Mucosa of stomach (tissue), 1 donor: ENCODE measurements around the gene NASP.

Experiments used
- H3K27me3 ChIP-seq: one replicate; pipeline ENCODE4 v1.7.0; 2013; ENCODE audit warnings: mild to moderate bottlenecking, low read length; ENCODE audit not compliant: control insufficient read depth, insufficient read depth
- H3K36me3 ChIP-seq: one replicate; pipeline ENCODE4 v1.7.0; 2013; ENCODE audit warnings: low read length; ENCODE audit not compliant: control insufficient read depth, insufficient read depth
- H3K4me1 ChIP-seq: one replicate; pipeline ENCODE4 v1.7.0; 2013; ENCODE audit warnings: mild to moderate bottlenecking, low read length; ENCODE audit not compliant: control insufficient read depth, insufficient read depth
- H3K4me3 ChIP-seq: one replicate; pipeline ENCODE4 v1.7.0; 2013; ENCODE audit warnings: low read length
- H3K9ac ChIP-seq: one replicate; pipeline ENCODE4 v1.7.0; 2013; ENCODE audit warnings: mild to moderate bottlenecking, low read length, moderate library complexity
- H3K9me3 ChIP-seq: one replicate; pipeline ENCODE4 v1.7.0; 2013; ENCODE audit warnings: mild to moderate bottlenecking, low read length, moderate library complexity; ENCODE audit not compliant: control insufficient read depth
- donor health status: Pancreatic carcinoma.

Gene NASP

DNA sequence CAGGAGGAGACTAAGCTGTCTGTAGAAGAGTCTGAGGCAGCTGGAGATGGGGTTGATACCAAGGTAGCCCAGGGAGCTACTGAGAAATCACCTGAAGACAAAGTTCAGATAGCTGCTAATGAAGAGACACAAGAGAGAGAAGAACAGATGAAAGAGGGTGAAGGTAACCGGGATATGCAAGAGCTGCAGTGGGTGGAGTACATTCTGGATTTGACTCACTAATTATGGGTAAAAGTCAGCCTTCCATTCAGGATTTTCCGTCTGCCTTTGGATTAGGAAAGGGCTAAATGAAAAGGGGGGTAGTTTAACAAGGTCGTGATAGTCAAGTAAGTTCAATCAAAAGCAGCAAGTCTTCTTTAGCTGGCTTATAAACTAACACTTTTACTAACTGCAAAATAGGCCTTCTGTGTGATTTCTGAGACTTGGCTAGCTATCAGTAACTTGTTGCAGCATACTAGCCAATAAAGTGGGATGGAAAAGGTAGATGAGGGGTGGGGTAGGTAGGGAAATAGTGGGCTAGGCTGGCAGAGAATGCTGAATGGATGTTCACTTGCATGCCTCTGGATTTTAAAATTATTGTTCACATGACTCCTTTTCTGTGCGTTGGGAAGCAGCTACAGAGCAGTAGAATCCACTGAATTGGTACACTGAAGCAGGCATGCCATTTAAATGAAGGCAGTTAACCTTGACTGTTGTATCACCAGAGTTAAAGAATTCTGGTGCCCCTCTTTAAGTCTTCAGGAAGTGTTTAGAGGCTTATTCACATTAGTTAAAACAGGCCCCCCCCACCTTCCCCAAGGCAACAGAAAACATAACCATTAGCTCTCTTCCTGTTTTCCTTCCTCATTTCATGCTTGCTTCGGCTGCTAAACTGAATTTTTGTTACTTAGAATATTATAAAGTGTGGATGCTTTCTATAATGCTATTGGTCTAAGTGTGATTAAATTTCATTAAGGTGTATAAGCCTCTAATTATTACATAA lies 24.6 kb downstream of the NASP start:
- Histone ChIP-seq H3K4me1 (no peaks in the 10 kb centered on the region), H3K4me3 (no peak overlapping the region), H3K9me3 (no peaks in the 10 kb centered on the region), H3K27me3 (no peaks in the 10 kb centered on the region), H3K9ac (no peak overlapping the region), H3K36me3 (peaks cover 5% of the 10 kb centered on the region)

GRCh38 chr1:45610589-45611226 lies 26.9 kb downstream of the NASP start:
- no peak overlapping the region for H3K4me3 ChIP-seq

GRCh38 chr1:45612941-45613579 lies 29.2 kb downstream of the NASP start:
- Histone ChIP-seq H3K9ac (no peak overlapping the region), H3K4me1 (no peaks in the 10 kb centered on the region), H3K9me3 (no peaks in the 10 kb centered on the region), H3K4me3 (no peak overlapping the region), H3K36me3 (peaks cover 8% of the 10 kb centered on the region), H3K27me3 (no peaks in the 10 kb centered on the region)

More at GRCh38 chr1:45610589-45611226, 26.9 kb downstream of the NASP start:
- Histone ChIP-seq H3K9ac (no peak overlapping the region), H3K27me3 (no peaks in the 10 kb centered on the region), H3K36me3 (peaks cover 5% of the 10 kb centered on the region), H3K9me3 (no peaks in the 10 kb centered on the region), H3K4me1 (no peaks in the 10 kb centered on the region)

DNA sequence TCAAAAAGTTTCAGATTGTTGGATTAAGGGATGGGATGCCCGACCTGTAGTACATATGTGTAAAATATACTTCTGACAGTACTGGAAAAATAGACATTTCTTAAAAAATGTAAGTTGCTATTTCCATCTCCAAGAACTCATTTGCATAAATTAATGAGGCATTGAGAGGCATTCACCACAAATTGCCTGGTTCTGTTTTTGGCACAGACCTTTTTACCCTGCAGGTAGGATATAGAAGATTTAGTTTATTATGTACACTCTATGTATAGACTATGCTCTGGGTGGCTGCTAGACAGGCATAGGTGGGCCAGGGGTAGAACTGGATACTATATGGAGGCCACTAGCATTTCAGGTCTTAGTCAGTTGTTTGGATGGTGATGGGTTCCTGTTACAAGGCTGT lies 32.0 kb downstream of the NASP start:
- Histone ChIP-seq H3K9me3 (no peaks in the 10 kb centered on the region), H3K36me3 (peaks cover 8% of the 10 kb centered on the region), H3K4me1 (no peaks in the 10 kb centered on the region), H3K27me3 (no peaks in the 10 kb centered on the region), H3K9ac (no peak overlapping the region), H3K4me3 (no peak overlapping the region)

DNA sequence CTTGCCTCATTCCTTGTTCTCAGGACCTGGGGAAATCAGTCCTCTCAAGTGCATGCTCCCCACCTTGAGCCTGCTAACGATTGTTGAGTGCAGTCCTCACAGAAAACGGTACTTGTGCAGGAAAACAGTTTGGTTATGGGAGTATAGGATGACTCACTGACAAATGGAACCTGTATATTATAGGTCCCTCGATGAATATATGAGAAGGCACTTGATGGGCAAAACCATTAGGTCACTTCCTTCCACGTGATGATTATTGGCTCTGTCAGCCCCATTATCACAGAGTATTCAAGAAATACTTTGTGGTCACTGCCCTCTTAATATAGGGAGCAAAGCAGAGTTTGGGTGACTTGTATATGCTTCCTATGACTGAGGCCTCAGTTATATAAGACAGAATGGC lies 33.8 kb downstream of the NASP start:
- no peaks in the 10 kb centered on the region for H3K9me3 ChIP-seq
- peaks cover 8% of the 10 kb centered on the region for H3K36me3 ChIP-seq
- H3K4me3 ChIP-seq = no peak overlapping the region
- H3K9ac ChIP-seq = no peak overlapping the region
- no peaks in the 10 kb centered on the region for H3K4me1 ChIP-seq
- no peaks in the 10 kb centered on the region for H3K27me3 ChIP-seq

GRCh38 chr1:45619149-45619921 lies 35.5 kb downstream of the NASP start:
- H3K9me3 ChIP-seq = no peaks in the 10 kb centered on the region
- no peaks in the 10 kb centered on the region for H3K4me1 ChIP-seq
- no peak overlapping the region for H3K9ac ChIP-seq
- H3K36me3 ChIP-seq = peaks cover 8% of the 10 kb centered on the region
- no peak overlapping the region for H3K4me3 ChIP-seq
- H3K27me3 ChIP-seq = no peaks in the 10 kb centered on the region

- no peaks in the 10 kb centered on the region for H3K9me3 ChIP-seq
- no peak overlapping the region for H3K4me3 ChIP-seq
- peaks cover 8% of the 10 kb centered on the region for H3K36me3 ChIP-seq
- no peak overlapping the region for H3K9ac ChIP-seq
- no peaks in the 10 kb centered on the region for H3K4me1 ChIP-seq
- H3K27me3 ChIP-seq = no peaks in the 10 kb centered on the region
Measured at GRCh38 chr1:45620588-45621500, 37.0 kb downstream of the NASP start.

DNA sequence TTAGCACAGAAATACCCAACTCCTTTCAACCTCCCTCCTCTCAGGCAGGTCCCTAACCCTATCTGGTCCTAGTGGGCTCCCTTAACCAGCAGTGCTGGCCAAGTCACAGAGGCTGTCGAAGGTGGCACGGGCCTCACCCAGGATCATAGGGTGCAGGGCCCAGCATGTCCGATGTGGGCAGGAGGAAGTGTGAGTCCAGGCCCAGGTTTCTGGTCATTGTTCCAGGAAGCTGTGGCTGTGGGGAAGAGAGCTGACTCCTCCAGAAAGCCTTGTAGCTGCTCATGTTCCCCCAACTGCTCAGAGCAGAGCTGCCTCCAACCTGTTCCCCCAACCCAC lies 37.6 kb downstream of the NASP start:
- no peak overlapping the region for H3K9ac ChIP-seq
- no peaks in the 10 kb centered on the region for H3K9me3 ChIP-seq
- peaks cover 8% of the 10 kb centered on the region for H3K36me3 ChIP-seq
- no peaks in the 10 kb centered on the region for H3K4me1 ChIP-seq
- no peak overlapping the region for H3K4me3 ChIP-seq
- no peaks in the 10 kb centered on the region for H3K27me3 ChIP-seq

- Histone ChIP-seq H3K36me3 (peaks cover 8% of the 10 kb centered on the region), H3K9ac (no peak overlapping the region), H3K27me3 (no peaks in the 10 kb centered on the region), H3K4me1 (no peaks in the 10 kb centered on the region), H3K9me3 (no peaks in the 10 kb centered on the region), H3K4me3 (no peak overlapping the region)
Measured at GRCh38 chr1:45621895-45622523, 38.2 kb downstream of the NASP start.

- no peak overlapping the region for H3K9ac ChIP-seq
- no peak overlapping the region for H3K4me3 ChIP-seq
- no peaks in the 10 kb centered on the region for H3K9me3 ChIP-seq
- H3K36me3 ChIP-seq = peaks cover 2% of the 10 kb centered on the region
- no peaks in the 10 kb centered on the region for H3K27me3 ChIP-seq
- no peaks in the 10 kb centered on the region for H3K4me1 ChIP-seq
Measured at GRCh38 chr1:45622524-45623394, 38.9 kb downstream of the NASP start.
